Activated CD4-positive, CD25-positive, alpha-beta regulatory T cell treated with anti-CD3 and anti-CD28 coated beads, Interleukin-2, amount 50 U/mL, for 24 hours (primary cell): ENCODE data around the gene PIEZO1.

Experiments
- ATAC-seq, 2 donors: fragments of 150-1000 bp; cut with Tn5 transposase; one replicate each; pipeline ENCODE4 v1.10.0; 2021; ENCODE audit warnings: mild to moderate bottlenecking in 1 of 2, moderate library complexity in 1 of 2

PIEZO1 gene

DNA sequence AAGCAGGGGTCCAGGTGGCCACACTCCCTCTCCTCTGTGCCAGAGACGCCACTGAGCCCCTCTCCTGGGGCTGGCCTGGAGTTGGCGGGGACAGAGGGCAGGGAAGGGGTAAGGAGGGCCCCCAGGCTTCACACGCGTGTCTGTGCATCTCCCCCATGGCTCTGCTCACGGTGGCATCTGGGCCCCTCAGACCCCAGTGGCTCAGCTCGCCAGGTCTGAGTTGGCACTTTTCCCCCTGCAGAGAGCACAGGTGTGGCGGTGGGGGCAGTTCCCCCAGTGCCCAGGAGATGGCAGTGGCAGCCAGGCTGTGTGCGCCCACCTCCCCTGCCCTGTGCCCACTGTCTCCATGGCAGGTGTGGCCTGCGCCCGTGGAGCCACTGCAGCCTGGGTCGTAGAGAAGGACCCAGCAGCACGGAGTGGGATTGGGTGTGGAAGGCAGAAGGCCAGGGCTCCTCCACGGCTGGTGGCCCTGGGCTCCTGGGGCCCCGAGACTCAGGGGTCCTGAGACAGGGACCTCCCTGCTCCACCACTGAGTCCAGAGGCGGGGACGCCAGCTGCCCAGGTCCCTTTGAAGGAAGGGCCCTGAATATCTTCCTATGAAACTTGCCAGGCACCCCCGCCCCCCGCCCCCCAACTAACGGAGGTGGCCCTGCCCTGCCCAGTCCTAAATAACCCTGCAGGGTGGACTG is 31.0 kb upstream of the PIEZO1 start:
- no peak for ATAC-seq

DNA sequence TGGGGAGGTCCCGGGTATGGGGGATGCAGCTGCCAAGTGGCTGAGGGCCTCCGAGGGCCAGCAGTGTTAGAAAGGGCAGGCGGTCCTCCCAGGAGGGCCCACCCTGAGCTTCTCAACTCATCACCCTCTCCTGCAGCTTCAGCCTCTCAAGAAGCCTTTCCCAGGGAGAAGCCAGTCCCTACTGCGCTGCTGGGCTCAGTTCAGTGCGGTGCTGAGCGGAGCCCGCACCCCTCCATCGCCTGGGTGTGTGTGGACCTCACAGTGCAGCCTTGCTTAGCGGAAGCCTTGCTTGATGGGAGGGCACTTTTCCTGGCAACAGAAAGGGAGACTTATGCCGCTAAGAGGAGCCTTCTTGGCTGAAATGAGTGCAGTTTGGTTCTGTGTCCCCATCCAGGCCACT is 30.2 kb upstream of the PIEZO1 start:
- ATAC-seq = no peak

DNA sequence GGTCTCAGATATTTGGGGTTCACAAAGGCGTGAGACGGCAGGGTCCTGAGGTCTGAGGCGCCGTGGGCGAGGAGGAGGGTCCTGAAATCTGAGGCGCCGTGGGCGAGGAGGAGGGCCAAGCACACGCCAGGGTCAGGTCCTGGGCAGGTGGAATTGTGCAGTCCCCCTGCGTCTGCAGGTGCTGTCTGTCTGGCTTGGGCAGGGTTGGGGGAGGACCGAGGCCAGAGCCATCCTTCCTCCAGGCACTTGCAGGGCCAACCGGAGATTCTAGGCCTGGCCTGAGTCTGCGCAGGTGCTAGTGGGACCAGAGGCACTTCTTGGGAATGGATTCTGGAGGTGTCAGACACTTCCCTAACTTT is 29.1 kb upstream of the PIEZO1 start:
- no peak for ATAC-seq

DNA sequence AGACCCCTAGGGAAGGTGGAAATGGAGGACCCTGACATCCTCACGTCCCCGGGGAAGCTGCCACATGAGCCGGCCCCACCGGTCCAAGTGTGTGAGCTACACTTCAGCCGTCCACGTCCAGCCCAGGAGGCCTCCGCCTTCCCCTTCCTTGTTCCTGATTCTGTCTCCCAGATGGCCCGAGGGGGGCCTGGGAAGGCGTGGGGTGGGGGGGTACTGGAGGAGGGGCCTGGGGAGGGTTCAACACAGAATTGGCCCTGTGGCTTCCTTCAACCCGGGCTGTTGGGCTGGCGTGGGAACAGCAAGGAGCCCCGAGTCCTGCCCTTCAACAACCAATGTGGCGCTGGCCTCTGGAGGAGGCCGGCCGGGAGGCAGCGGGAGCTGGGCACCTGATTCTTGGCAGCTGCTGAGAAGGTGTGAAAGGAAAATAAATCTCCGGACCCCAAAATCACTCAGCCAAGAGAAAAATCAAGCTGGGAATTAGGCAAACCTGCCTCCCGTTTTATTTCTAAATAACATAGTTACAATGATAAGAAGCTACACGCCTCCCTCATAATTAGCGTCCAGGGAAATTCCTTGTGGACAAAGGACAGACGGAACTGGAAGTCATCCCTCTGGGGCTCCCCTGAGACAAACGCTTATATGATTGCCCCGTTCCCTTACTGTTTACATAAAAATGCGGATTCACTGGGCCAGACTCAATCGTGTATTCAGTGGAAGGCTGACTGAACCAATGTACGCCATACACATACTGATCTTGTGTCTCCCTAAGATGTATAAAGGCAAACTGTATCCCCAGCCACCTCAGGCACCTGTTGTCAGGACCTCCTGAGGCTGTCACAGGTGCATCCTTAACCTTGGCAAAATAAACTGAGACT is 28.5 kb upstream of the PIEZO1 start:
- no peak for ATAC-seq

DNA sequence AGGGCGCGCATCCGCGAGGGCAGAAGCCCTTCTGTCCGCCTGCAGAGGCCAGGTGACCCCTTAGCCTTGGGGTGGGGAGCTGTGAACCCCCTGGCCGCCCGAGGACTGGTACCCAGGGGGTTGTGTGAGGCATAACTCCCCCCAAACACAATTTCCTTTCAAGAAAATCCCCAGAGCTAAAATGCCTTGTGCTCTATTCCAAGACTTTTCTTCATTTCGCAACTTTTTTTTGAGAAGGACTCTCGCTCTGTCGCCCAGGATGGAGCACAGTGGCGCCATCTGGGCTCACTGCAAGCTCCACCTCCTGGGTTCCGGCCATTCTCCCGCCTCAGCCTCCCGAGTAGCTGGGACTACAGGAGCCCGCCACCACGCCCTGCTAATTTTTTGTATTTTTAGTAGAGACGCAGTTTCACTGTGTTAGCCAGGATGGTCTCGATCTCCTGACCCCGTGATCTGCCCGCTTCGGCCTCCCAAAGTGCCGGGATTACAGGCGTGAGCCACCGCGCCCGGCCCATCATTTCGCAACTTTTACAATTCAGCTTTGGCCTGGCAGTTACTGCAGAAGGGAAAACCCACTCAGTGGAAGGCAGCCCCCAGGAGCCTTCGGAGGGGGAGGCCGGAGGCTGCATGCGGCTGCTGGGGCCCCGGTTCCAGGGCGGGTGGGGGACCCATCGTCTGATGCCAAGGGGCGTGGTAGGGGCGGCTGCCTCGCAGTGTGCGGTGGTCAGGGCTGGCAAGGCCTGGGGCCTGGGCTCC is 27.7 kb upstream of the PIEZO1 start:
- ATAC-seq = no peak

DNA sequence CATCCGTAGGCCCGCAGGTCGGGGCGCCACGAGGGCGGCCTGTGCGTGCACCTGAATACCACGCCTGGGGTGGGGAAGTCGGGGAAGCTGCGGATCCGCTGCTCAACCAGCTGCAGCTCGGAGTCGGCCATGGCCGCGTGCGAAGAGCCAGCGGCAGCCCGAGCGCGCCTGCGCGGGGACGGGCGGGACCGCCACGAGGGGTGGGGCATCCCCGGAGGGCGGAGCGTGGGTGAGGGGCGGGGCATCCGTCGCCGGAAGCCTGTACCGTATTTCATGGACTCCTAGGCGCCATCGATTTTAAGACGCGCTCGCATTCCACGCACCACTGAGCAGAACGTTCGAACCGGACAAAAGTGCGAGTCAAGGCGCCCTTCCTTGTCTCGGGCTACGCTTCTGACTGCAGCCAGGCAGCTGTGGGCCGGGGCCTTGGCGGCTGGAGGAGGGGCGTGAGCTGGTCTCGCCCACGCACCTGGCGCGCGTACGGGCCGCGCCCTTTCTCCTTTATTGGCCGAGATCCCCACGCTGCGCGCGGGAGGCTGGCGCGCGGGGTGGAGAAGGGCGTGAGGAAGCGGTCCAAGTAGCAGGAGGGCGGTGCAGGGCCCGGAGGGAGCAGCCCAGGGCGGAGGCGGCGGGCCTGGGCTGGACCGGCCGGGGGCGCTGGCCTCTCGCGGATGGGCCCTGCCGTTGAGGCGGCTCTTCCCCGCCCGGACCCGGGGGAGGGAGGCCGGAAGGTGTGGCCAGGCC is 26.9 kb upstream of the PIEZO1 start, which contains the start of gene APRT:
APRT (minus strand) TSS at position 160 of the 744 bp plus-strand sequence; CDS start at position 131, 29 bp downstream.
- ATAC-seq = peak; percentile 75 to 78

DNA sequence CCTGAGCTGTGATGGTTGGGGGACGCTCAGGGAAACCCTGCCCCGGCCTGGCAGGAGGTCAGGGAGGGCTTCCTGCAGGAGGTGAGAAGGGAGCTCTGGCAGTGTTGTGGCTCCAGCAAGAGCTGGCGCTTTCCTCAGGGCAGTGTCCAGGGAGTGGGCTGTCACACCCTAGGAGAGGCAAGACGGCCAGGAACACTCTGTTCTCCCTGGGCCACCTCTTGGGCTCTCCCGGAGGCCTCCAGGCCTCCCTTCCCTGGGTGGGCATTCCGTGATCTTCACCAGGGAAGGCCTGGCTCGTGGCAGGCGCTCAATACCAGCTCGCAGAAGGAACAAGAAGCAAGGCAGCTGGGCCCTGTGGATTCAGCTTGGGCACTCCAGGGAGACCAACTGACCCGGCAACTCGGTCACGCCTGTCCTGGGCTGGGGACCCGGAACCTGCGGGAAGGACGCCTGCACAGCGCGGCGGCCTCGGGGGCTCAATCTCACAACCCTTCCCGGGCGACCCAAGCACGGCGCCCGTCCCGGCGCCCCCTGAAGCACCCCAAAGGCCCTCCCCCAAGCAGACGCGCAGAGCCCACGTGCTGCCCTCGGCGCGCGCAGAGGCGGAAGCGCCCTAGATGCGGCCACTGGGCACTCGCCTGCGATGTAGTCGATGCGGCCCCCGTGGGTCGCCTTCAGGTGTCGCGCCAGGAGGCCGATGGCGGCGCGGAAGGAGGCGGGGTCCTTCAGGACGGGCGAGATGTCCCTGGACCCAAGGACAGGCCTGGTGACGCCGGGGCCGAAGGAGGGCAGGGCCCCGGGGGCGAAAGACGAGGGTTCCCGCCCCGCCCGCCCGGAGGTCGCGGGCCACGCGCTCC is 26.1 kb upstream of the PIEZO1 start:
- peak; percentile 52 to 64 for ATAC-seq

DNA sequence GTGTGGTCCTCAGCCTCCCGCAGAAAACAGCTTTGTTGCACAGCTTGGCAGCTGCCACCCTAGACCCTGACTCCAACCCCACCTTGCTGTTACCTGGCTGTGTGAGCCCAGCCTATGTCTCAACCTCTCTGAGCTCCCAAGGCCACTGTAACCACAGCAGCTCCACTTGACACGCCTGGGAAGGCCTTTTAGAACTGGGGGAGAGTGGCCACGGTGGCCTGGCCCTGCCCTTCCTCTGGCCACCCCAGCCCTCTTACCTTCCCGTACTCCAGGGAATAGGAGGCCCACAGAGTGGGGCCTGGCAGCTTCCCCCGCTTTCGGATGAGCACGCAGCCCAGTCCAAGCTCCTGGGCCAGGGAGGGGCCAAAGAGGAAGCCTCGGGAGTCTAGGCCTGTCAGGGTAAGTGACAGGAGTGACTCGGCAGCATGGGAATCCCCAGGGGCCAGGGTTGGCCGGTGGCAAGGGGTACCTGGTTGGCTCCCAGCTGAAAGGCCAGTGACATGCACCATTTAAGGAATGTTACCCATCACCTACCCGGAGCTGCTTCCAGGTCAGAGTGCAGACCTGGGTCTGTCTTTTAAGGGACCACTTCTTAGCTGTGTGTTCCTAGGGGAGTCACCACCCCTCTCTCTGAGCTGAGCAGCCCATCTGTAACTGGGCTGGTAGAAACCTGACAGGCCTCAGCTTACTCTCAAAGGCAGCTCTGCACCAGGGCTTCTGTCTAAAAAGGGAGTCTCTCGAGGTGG is 25.3 kb upstream of the PIEZO1 start:
- peak in 1 of 2 donors; percentile 11 for ATAC-seq

DNA sequence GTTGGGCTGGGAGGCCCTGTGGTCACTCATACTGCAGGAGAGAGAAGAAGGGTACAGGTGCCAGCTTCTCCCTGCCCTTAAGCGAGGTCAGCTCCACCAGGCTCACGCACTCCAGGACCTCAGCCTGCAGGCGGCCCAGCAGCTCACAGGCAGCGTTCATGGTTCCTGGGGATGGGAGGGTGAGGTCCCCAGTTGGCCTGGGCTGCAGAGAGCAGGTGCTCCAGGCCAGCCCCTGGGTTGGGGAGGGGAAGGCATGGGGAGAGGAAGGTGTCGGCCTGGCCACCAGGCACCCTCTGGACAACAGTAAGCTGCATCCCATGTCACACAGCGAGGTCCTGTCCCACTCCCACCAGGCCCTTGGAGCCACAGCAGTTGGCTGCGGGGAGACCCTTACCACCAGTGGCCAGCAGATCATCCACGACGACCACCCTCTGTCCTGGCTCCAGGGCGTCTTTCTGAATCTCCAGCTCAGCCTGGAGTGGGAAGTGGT is 24.7 kb upstream of the PIEZO1 start:
- no peak for ATAC-seq

DNA sequence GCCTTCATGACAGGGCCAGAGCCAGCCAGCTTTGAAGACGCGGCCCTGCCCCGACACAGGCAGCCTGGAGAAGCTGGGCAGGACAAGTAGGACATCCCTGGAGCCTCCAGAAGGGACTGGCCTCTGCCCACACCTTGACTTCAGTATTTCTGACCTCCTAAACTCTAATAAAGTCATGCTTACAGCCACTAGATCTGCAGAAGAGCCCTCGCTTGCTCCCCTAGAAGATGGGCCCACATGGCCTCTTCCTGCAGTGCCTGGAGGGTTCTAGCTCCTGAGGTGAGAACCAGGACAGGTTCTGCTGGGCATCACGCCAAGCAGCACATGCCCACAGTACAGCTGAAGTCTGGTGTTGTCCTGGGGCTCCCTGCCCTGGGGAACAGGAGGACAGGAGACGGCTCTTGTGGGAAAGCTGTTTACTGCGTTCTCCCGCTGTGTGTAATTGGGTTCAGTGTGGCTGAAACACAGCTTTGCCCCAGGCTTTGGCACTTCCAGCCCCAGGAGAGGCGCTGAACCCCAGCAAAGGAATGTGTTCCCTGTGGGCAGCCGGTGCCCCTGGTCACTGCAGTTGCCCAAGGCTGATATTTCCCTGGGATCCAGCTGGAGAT is 24.2 kb upstream of the PIEZO1 start:
- ATAC-seq = no peak

DNA sequence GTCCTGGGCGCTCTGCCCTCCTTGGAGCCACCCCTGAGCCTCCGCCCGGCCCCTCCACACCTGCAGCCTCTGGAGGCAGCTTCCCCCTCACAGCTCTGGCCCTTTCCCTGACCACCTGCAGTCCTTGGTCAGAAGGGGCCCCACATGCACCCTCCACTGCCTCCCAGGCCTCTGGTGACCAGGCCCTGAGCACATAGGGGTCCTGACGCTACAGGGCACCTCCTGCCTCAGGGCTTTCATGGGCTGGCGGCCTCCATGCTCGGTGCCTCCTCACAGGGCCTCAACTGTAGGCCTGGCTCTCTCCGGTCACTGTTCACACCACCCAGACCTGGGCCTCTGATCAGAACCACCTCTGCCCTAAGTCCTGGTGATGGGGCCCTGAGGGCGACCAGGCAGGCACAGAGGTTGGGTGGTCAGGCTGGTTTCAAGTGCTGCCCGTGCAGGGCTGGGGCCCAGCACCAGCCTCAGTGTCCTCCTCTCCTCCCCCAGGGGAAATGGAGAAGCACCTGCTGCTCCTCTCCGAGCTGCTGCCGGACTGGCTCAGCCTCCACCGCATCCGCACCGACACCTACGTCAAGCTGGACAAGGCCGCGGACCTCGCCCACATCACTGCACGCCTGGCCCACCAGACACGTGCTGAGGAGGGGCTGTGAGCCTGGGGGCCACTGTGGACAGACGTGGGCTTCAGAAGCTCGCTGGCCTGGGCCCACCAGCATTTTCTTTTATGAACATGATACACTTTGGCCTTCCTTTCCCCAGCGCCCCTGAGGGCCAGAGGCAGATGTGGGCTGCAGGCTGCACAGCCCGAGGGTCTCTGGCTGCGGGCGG is 22.8 kb upstream of the PIEZO1 start:
- ATAC-seq = no peak

DNA sequence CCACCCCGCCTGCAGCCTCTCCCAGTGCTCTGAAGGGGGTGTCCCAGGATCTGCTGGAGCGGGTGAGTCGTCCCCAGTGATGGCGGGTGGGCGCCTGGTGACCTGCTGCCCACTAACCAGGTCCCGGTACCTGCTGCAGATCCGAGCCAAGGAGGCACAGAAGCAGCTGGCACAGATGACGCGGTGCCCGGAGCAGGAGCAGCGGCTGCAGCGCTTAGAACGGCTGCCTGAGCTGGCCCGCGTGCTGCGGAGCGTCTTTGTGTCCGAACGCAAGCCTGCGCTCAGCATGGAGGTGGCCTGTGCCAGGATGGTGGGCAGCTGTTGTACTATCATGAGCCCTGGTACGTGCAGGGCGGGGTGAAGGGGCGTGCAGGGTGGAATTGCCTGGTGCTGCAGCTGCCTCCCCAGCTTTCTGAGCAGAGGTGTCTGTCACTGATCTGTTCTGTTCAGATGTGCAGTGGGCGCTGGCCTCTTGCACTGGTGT is 22.2 kb upstream of the PIEZO1 start:
- no peak for ATAC-seq

DNA sequence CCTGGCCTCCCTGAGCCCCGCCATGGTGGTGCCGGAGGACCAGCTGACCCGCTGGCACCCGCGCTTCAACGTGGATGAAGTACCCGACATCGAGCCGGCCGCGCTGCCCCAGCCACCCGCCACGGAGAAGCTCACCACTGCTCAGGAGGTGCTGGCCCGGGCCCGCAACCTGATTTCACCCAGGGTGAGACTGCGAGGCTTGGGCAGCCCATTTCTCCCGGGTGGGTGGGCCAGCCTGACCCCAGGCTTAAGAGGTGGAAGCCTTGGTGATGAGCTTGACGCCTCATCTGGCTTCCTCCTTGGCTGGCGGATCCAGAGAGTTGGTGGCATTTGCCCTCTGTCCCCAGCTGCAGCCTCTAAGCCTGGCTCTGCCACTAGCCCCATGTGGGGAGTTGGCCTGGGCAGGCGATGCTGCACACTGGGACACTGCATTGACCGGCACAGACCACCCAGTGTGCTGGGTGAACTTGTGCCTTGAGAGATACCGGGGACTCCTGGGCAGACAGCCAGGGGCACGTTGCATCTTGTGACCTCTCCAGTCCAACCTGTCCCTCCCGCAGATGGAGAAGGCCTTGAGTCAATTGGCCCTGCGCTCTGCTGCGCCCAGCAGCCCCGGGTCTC is 21.6 kb upstream of the PIEZO1 start:
- no peak for ATAC-seq

DNA sequence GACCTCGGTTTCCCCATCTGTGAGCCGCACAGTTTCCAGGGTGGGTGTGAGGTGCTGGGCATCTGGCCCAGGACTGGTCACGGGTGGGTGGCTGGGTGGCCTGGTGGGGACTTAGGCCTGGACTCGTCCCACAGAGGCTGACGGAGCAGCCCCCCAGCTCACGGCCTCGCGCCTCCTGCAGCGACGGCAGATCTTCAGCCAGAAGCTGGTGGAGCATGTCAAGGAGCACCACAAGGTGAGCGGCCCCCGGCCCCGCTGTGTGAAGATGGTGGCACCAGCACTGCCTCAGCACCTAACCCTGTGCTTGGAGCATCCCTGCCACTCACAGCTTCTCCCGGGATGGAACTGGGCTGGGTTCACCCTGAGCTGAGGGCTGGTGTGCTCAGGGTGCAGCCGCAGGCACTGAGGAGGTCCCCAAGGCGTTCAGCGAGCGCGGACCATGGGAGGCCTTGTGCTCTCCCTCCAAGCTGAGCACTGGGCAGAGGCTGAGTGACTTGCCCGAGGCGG is 20.9 kb upstream of the PIEZO1 start:
- ATAC-seq = no peak

DNA sequence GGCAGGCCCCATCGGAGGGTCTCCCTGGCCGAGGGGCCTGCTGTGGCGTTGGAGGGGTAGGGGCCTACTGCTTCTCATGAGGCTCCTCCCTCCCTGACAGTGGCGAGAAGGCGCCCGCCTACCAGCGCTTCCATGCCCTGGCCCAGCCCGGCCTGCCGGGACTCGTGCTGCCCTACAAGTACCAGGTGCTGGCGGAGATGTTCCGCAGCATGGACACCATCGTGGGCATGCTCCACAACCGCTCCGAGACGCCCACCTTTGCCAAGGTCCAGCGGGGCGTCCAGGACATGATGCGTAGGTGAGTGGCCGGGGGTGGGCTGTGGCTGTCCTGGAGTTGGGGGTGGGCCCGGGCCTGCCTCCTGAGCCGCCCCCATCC is 20.3 kb upstream of the PIEZO1 start:
- ATAC-seq = no peak

DNA sequence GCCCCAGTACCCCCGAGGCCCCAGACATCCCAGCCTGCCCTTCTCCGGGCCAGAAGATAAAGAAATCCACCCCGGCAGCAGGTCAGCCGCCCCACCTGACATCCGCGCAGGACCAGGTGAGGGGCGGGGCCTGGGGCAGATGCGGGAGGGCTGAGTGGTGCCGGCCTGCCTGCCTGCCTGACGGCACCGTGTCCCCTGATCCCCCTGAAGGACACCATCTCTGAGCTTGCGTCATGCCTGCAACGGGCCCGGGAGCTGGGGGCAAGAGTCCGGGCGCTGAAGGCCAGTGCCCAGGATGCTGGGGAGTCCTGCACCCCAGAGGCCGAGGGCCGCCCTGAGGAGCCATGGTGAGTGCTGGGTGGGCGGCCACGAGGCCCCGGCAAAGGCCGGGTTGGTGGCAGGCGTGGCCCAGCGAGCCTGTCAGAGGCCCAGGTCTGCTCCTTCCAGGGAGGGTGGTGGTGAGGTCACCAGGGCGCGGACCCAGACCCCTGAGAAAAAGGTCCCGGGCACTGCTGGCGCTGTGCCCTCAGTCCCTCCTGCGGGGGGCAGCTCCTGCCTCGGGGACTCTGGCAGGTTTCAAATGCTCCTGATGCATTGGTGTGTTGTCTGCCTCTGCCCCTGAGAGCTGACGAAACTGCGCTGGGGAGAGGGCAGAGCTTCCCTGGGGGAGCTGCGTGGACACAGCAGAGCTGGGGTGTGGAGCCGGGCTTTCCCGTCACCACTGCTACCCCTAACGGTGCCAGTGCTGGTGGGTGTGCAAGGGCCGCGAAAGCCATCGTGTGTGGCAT is 19.7 kb upstream of the PIEZO1 start:
- peak; percentile 21 to 29 for ATAC-seq

DNA sequence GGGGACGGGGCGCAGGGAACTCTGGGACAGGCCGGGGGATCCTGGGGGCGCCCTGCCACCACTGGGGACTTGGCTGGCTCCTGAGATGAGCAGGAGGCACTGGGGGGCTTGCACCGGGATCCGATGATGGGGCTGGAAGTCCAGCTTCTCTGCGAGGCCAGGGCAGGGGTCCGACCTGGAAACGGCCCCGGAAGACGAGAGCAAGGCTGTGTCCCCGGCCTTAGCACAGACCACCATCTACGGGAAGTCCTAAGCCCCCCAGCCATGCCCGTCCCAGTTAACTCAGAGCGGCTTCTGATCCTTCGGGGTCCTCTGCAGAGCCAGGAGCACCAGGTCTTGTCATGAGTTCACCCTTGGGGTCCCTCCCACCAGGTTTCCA is 19.1 kb upstream of the PIEZO1 start:
- ATAC-seq = no peak
